ENCODE results near the gene C1QTNF8. TPM values are rescaled to one million over a fixed set of nuclear protein-coding genes. Genes with fewer than 3 reads are reported as not detected.

The C1QTNF8 gene
- total and polyA plus RNA-seq, 2 of the 8 experiments (the other 6 are each of a cell fraction or from before 2014, with no cell fraction given) = not detected

GRCh38 chr16:1049976-1050247 is 46.1 kb downstream of the C1QTNF8 start (continued):
- TF ChIP-seq RAD21 (IDR thresholded peaks at IDR 0.05 in 1 of 2, conservative IDR thresholded peaks at IDR 0.05 in 1 of 2; ENCODE audit: low read depth in 2 of 2, low read length in 2 of 2) (no peak), ATF3 (IDR thresholded peaks at IDR 0.05; ENCODE audit: insufficient read depth, low read depth, low read length) (no peak)

Data from H1 (cell line).